GM12878 (cell line): ENCODE measurements around the gene SLITRK3. TPM values are rescaled to one million over a fixed set of nuclear protein-coding genes. Genes with fewer than 3 reads are reported as not detected.

Source experiments
- ATAC-seq: fragments of 200-7000 bp; cut with Tn5 transposase; 3 replicates; pipeline ENCODE4 v1.9.1; 2020; ENCODE audit warnings: mild to moderate bottlenecking, moderate library complexity
- BruUV-seq: library from RNA; stranded (reverse); fragments of 400-500 nt; replicated peaks from 2 replicates; lab custom pipeline; 2021; lab: Mats Ljungman, UMichigan
- CTCF ChIA-PET: fragments of 300-600 bp; sonication (Branson Sonifier 250); formaldehyde crosslinking; extraction: SDS; loops from one replicate; lab custom pipeline; 2021; ENCODE audit warnings: inconsistent platforms; lab: Yijun Ruan, JAX
- POLR2A ChIA-PET: fragments of 350-600 bp; formaldehyde crosslinking; extraction: SDS; loops from one replicate; lab custom pipeline; 2021; ENCODE audit warnings: inconsistent platforms; lab: Charles Lee
- RAD21 ChIA-PET: fragments of 300-600 bp; sonication (Branson Sonifier 250); formaldehyde crosslinking; loops from one replicate; lab custom pipeline; 2023; ENCODE audit warnings: antibody characterized with exemption; ENCODE audit not compliant: unreplicated experiment; lab: Charles Lee
- SMC1A ChIA-PET: fragments of 300-600 bp; sonication (Branson Sonifier 250); formaldehyde crosslinking; loops from one replicate; lab custom pipeline; 2023; ENCODE audit not compliant: unreplicated experiment, uncharacterized antibody; lab: Charles Lee
- DNase-seq: peaks from one replicate; pipeline ENCODE4 v3.0.0-alpha.2; 2011; ENCODE audit warnings: low read depth, low spot score
- FAIRE-seq: peaks from 3 replicates; lab custom pipeline; 2011; peaks lifted over from hg19 to GRCh38; lab: Jason Lieb, UNC
- H2AFZ ChIP-seq: 2 replicates; pipeline ENCODE4 v1.6.0; 2011; ENCODE audit warnings: low read depth, low read length, control low read depth; ENCODE audit not compliant: control insufficient read depth
- H3K27ac ChIP-seq: 2 replicates; pipeline ENCODE4 v1.5.1; 2011; ENCODE audit warnings: control low read depth; ENCODE audit not compliant: control insufficient read depth, insufficient read depth
- H3K27me3 ChIP-seq, 2 experiments: replicated peaks in 1 of 2; 2 replicates each; pipeline versions ENCODE4 v1.6.0 to v1.6.1; 2011; ENCODE audit warnings: low read length in 1 of 2; ENCODE audit not compliant: control insufficient read depth in 2 of 2, insufficient read depth in 2 of 2
- H3K36me3 ChIP-seq, 2 experiments: 2 replicates each; pipeline ENCODE4 v1.5.1; 2011; ENCODE audit warnings: low read length in 1 of 2; ENCODE audit not compliant: control insufficient read depth in 2 of 2, insufficient read depth in 2 of 2
- H3K4me1 ChIP-seq: 2 replicates; pipeline ENCODE4 v1.6.1; 2011; ENCODE audit warnings: mild to moderate bottlenecking, low read length, moderate library complexity, mixed read lengths; ENCODE audit not compliant: control insufficient read depth, insufficient read depth
- H3K4me2 ChIP-seq: 2 replicates; pipeline ENCODE4 v1.6.0; 2011; ENCODE audit warnings: control low read depth; ENCODE audit not compliant: control insufficient read depth, insufficient read depth
- H3K4me3 ChIP-seq: fragments of 200-600 bp; sonication (generic); 2 replicates; pipeline ENCODE4 v1.5.1; 2016
- H3K79me2 ChIP-seq: 2 replicates; pipeline ENCODE4 v1.6.0; 2011; ENCODE audit warnings: low read length; ENCODE audit not compliant: control insufficient read depth, insufficient read depth
- H3K9ac ChIP-seq: 2 replicates; pipeline ENCODE4 v1.8.0; 2011; ENCODE audit warnings: low read length, control low read depth, mixed read lengths; ENCODE audit not compliant: control insufficient read depth, insufficient read depth
- H3K9me3 ChIP-seq: replicated peaks from 3 replicates; pipeline ENCODE4 v1.5.1; 2011; ENCODE audit warnings: mild to moderate bottlenecking, low read length; ENCODE audit not compliant: control insufficient read depth, insufficient read depth
- H4K20me1 ChIP-seq: 2 replicates; pipeline ENCODE4 v1.6.0; 2011; ENCODE audit not compliant: control insufficient read depth, insufficient read depth
- ASH2L ChIP-seq: fragments of 300-600, 200-600 bp; sonication (generic); IDR thresholded peaks from 2 replicates; pipeline ENCODE4 v1.6.1; 2017; ENCODE audit warnings: low read depth, mild to moderate bottlenecking, borderline replicate concordance
- BHLHE40 ChIP-seq, 2 experiments: fragments of 450-650 bp in 1 of 2; IDR thresholded peaks; 2 replicates each; pipeline ENCODE4 v1.6.1; 2011 to 2017; ENCODE audit warnings: low read depth in 2 of 2, borderline replicate concordance in 1 of 2, improper control_type of control experiment in 1 of 2, low read length in 1 of 2, mild to moderate bottlenecking in 1 of 2
- BRCA1 ChIP-seq: IDR thresholded peaks from 2 replicates; pipeline ENCODE4 v1.6.1; 2011; ENCODE audit warnings: low read depth, low read length, improper control_type of control experiment
- CBFB ChIP-seq: IDR thresholded peaks from 2 replicates; pipeline ENCODE4 v1.6.1; 2016; ENCODE audit warnings: antibody characterized with exemption, low read depth
- ESRRA ChIP-seq: IDR thresholded peaks from 2 replicates; pipeline ENCODE4 v1.6.1; 2012; ENCODE audit warnings: mild to moderate bottlenecking, low read length, improper control_type of control experiment
- HSF1 ChIP-seq: fragments of 150-350 bp; IDR thresholded peaks from 2 replicates; pipeline ENCODE4 v1.6.1; 2014; ENCODE audit warnings: mild to moderate bottlenecking, low read depth, low read length
- JUND ChIP-seq: IDR thresholded peaks from 2 replicates; pipeline ENCODE4 v1.6.1; 2012; ENCODE audit warnings: low read depth, mild to moderate bottlenecking, low read length, improper control_type of control experiment, moderate library complexity
- MXI1 ChIP-seq: fragments of 150-350 bp; IDR thresholded peaks from 2 replicates; pipeline ENCODE4 v1.6.1; 2011; ENCODE audit warnings: low read depth, mild to moderate bottlenecking, inconsistent platforms, low read length, improper control_type of control experiment
- MYC ChIP-seq: IDR thresholded peaks from 2 replicates; pipeline ENCODE4 v1.6.1; 2011; ENCODE audit warnings: mild to moderate bottlenecking, low read length, moderate library complexity, inconsistent platforms; ENCODE audit not compliant: insufficient read depth, insufficient replicate concordance, insufficient read length, severe bottlenecking
- NFYB ChIP-seq: IDR thresholded peaks from 2 replicates; pipeline ENCODE4 v1.6.1; 2011; ENCODE audit warnings: low read depth, mild to moderate bottlenecking, low read length, improper control_type of control experiment, moderate library complexity; ENCODE audit not compliant: insufficient read depth
- RAD51 ChIP-seq: fragments of 450-650 bp; IDR thresholded peaks from 2 replicates; pipeline ENCODE4 v1.6.1; 2016; ENCODE audit warnings: moderate library complexity, mild to moderate bottlenecking, inconsistent platforms
- SP1 ChIP-seq: IDR thresholded peaks from one replicate; pipeline ENCODE4 v1.6.1; 2011; ENCODE audit warnings: low read depth, low read length
- SPI1 ChIP-seq: IDR thresholded peaks from 2 replicates; pipeline ENCODE4 v1.6.1; 2011; ENCODE audit warnings: low read depth, mild to moderate bottlenecking, low read length, moderate library complexity, borderline replicate concordance; ENCODE audit not compliant: insufficient read depth
- SREBF2 ChIP-seq: IDR thresholded peaks from 2 replicates; pipeline ENCODE4 v1.6.1; 2012; ENCODE audit warnings: mild to moderate bottlenecking, low read length
- SRF ChIP-seq, 2 experiments: IDR thresholded peaks; 2 replicates each; pipeline ENCODE4 v1.6.1; 2011; ENCODE audit warnings: low read depth in 2 of 2, low read length in 2 of 2, mild to moderate bottlenecking in 1 of 2, moderate library complexity in 1 of 2
- STAT1 ChIP-seq: fragments of 450-650 bp; conservative IDR thresholded peaks from 2 replicates; pipeline ENCODE4 v1.6.1; 2014; ENCODE audit warnings: antibody characterized with exemption, mild to moderate bottlenecking
- TCF3 ChIP-seq: IDR thresholded peaks from 2 replicates; pipeline ENCODE4 v1.6.1; 2012; ENCODE audit warnings: low read depth, mild to moderate bottlenecking, low read length, borderline replicate concordance; ENCODE audit not compliant: insufficient read depth
- ZSCAN29 ChIP-seq: fragments of 450-650 bp; IDR thresholded peaks from 2 replicates; pipeline ENCODE4 v1.6.1; 2017; ENCODE audit warnings: mild to moderate bottlenecking, moderate library complexity
- WGBS: methylation state at CpG from one replicate; pipeline ENCODE4 v1.1.6; 2016; ENCODE audit warnings: low lambda C conversion rate; ENCODE audit not compliant: insufficient replicate concordance, insufficient coverage; ENCODE audit errors: missing lambda C conversion rate; 5-methylcytosine and 5-hydroxymethylcytosine counted together
- in situ Hi-C: fragments of 300-500 bp; cut with MboI; formaldehyde crosslinking; loops from 9 replicates; pipeline ENCODE4 v1.14.3; 2018; ENCODE audit warnings: mixed read lengths
- intact Hi-C: fragments of 100-400 bp; cut with micrococcal nuclease; formaldehyde crosslinking; loops from one replicate; pipeline ENCODE4 v1.14.2; 2022; ENCODE audit not compliant: unreplicated experiment
- polyA plus RNA-seq, 11 experiments: library from polyadenylated mRNA; depleted of rRNA in 4 of 11; unstranded in 6 of 11; stranded (reverse) in 5 of 11; fragments of >200 nt; fragmentation: Nextera tagmentation in 4 of 11; fragmentation: Illumina TruSeq in 1 of 11; extraction: Ambion mirVana in 4 of 11; extraction: Trizol in 1 of 11; gene quantifications; 1 replicate in 1 of 11; 2 replicates in 10 of 11; pipeline versions ENCODE4 v1.2.1 to v1.2.3, GENCODE V29; 2011 to 2016; ENCODE audit warnings: inconsistent platforms in 2 of 11, missing spikeins in 2 of 11, low read depth in 1 of 11
- total RNA-seq, 4 experiments: library from RNA; depleted of rRNA in 3 of 4; stranded (reverse); fragments of >200 nt in 3 of 4; fragmentation: Illumina TruSeq in 1 of 4; extraction: Trizol in 1 of 4; gene quantifications; 2 replicates each; pipeline versions ENCODE4 v1.2.1 to v1.2.3, GENCODE V29; 2013 to 2021

Gene SLITRK3
- total and polyA plus RNA-seq, 10 of the 15 experiments (the other 5 are each of a cell fraction or from before 2014, with no cell fraction given): 0.03 TPM; not detected in 9

DNA sequence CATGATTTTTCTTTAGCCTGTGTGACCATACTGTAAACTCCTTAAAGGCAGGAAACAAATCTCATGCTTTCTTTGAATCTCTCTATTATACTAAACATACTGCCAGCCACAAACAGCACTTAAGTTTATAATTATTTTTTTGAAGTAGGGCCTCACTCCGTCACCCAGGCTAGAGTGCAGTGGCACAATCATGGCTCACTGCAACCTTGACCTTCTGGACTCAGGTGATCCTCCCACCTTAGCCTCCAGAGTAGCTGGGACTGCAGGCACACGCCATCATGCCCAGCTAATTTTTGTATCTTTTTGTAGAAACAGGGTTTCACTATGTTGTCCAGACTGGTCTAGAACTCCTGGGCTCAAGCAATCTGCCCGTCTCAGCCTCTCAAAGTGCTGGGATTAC is 14.5 kb upstream of the SLITRK3 start:
- Histone ChIP-seq H4K20me1 (no peaks in the 10 kb centered on the region), H3K27me3 (no peaks in the 10 kb centered on the region), H3K4me1 (no peaks in the 10 kb centered on the region), H3K4me3 (no peak overlapping the region), H3K9me3 (no peaks in the 10 kb centered on the region), H2AFZ (no peak overlapping the region), H3K79me2 (no peaks in the 10 kb centered on the region), H3K27ac (no peak overlapping the region), H3K36me3 (no peaks in the 10 kb centered on the region), H3K9ac (no peak overlapping the region), H3K4me2 (no peak overlapping the region)
- in situ Hi-C loops (no loop called here), intact Hi-C loops (no loop called here)
- 10% methylated on average over 3 of the region's 3 CpGs for WGBS
- FAIRE-seq: no peak
- BruUV-seq: no TSS peak
- SMC1A ChIA-PET: interaction anchor here (1.1 to 1.4 kb wide), 2 partner anchors 8 to 51 kb away, joined by 3 read pairs; no protein-coding TSS in a partner anchor
- DNase-seq: no peak
- POLR2A ChIA-PET: interaction anchor here (0.5 to 0.6 kb wide), 2 partner anchors 10 to 527 kb away, joined by 3 to 5 read pairs; no protein-coding TSS in a partner anchor
- TF ChIP-seq BRCA1 (no peak), RAD51 (no peak), TCF3 (no peak), SP1 (no peak), BHLHE40 (IDR thresholded peaks at IDR 0.05; ENCODE audit: borderline replicate concordance in 1 of 2, low read depth in 2 of 2, low read length in 1 of 2) (no peak), ZSCAN29 (no peak), MYC (no peak), SRF (IDR thresholded peaks at IDR 0.05; ENCODE audit: low read depth in 2 of 2, low read length in 2 of 2) (no peak), STAT1 (no peak), ASH2L (no peak), SREBF2 (no peak), HSF1 (no peak), SPI1 (no peak), MXI1 (no peak), JUND (no peak), CBFB (no peak), ESRRA (no peak), NFYB (no peak)
- CTCF ChIA-PET: interaction anchor here (0.9 to 1.0 kb wide), 2 partner anchors 27 to 647 kb away, joined by 3 read pairs; no protein-coding TSS in a partner anchor
- RAD21 ChIA-PET: no interaction called here
- ATAC-seq: no peak
